ENCODE data around the gene ZEB1. TPM values are rescaled to one million over a fixed set of nuclear protein-coding genes. Genes with fewer than 3 reads are reported as not detected.

The ZEB1 gene
- total RNA-seq, 1 donor from 2014 or later, result 82.7 TPM

GRCh38 chr10:31317171-31317570 is 1.8 kb upstream of the ZEB1 start:
- no peak for TF ChIP-seq CTCF (IDR thresholded peaks at IDR 0.05)
- TF ChIP-seq POLR2AphosphoS5 (IDR thresholded peaks at IDR 0.05; ENCODE audit: insufficient read depth in 1 of 2, low read depth in 1 of 2), result no peak
- no peak for TF ChIP-seq POLR2A (IDR thresholded peaks at IDR 0.05)
- no peaks in the 10 kb centered on the region for H3K9me3 ChIP-seq
- no peak for DNase-seq (ENCODE audit: extremely low spot score in 2 of 2)
- no peak overlapping the region for H3K4me3 ChIP-seq
- intact Hi-C loops (cut with DNase I), result loop anchor here (5.0 kb wide), 1 partner anchor 490 kb away; no protein-coding TSS in a partner anchor
- H3K4me1 ChIP-seq, result peaks cover 3% of the 10 kb centered on the region
- H3K36me3 ChIP-seq, result no peaks in the 10 kb centered on the region
- H3K27me3 ChIP-seq, result no peaks in the 10 kb centered on the region
- no peak overlapping the region for H3K27ac ChIP-seq

GRCh38 chr10:31317652-31318381 is 1.2 kb upstream of the ZEB1 start:
- no peak for DNase-seq (ENCODE audit: extremely low spot score in 2 of 2)

GRCh38 chr10:31318382-31318853 is 598 bp upstream of the ZEB1 start:
- DNase-seq (ENCODE audit: extremely low spot score in 2 of 2), result peak in 1 of 2 donors; percentile 92
- no peaks in the 10 kb centered on the region for H3K27me3 ChIP-seq
- no peaks in the 10 kb centered on the region for H3K9me3 ChIP-seq
- no peak for TF ChIP-seq POLR2A (IDR thresholded peaks at IDR 0.05)
- TF ChIP-seq POLR2AphosphoS5 (IDR thresholded peaks at IDR 0.05; ENCODE audit: insufficient read depth in 1 of 2, low read depth in 1 of 2), result peak in 1 of 2 donors; percentile 78
- H3K4me1 ChIP-seq, result peaks cover 3% of the 10 kb centered on the region
- intact Hi-C loops (cut with DNase I), result loop anchor here (5.0 kb wide), 1 partner anchor 489 kb away; no protein-coding TSS in a partner anchor
- peak overlapping the region; percentile 89 to 92 for H3K4me3 ChIP-seq
- H3K36me3 ChIP-seq, result no peaks in the 10 kb centered on the region
- peak overlapping the region; percentile 99 for H3K27ac ChIP-seq

More at GRCh38 chr10:31317652-31318381, 1.2 kb upstream of the ZEB1 start:
- H3K4me1 ChIP-seq, result peaks cover 3% of the 10 kb centered on the region
- intact Hi-C loops (cut with DNase I), result loop anchor here (5.0 kb wide), 1 partner anchor 489 kb away; no protein-coding TSS in a partner anchor
- no peaks in the 10 kb centered on the region for H3K36me3 ChIP-seq
- no peaks in the 10 kb centered on the region for H3K27me3 ChIP-seq
- H3K4me3 ChIP-seq, result peak overlapping the region; percentile 89 to 92
- no peaks in the 10 kb centered on the region for H3K9me3 ChIP-seq
- H3K27ac ChIP-seq, result peak overlapping the region; percentile 99
- TF ChIP-seq CTCF (IDR thresholded peaks at IDR 0.05), result no peak
- no peak for TF ChIP-seq POLR2A (IDR thresholded peaks at IDR 0.05)
- no peak for TF ChIP-seq POLR2AphosphoS5 (IDR thresholded peaks at IDR 0.05; ENCODE audit: insufficient read depth in 1 of 2, low read depth in 1 of 2)

GRCh38 chr10:31319602-31320549 is 860 bp downstream of the ZEB1 start:
- no peaks in the 10 kb centered on the region for H3K36me3 ChIP-seq
- DNase-seq (ENCODE audit: extremely low spot score in 2 of 2), result no peak
- H3K9me3 ChIP-seq, result no peaks in the 10 kb centered on the region
- peaks cover 3% of the 10 kb centered on the region for H3K4me1 ChIP-seq
- intact Hi-C loops (cut with DNase I), result loop anchor here (5.0 kb wide), 1 partner anchor 487 kb away; no protein-coding TSS in a partner anchor
- H3K27ac ChIP-seq, result peak overlapping the region; percentile 99
- H3K4me3 ChIP-seq, result peak overlapping the region; percentile 89 to 92
- no peaks in the 10 kb centered on the region for H3K27me3 ChIP-seq
- no peak for TF ChIP-seq CTCF (IDR thresholded peaks at IDR 0.05)
- TF ChIP-seq POLR2AphosphoS5 (IDR thresholded peaks at IDR 0.05; ENCODE audit: insufficient read depth in 1 of 2, low read depth in 1 of 2), result no peak
- no peak for TF ChIP-seq POLR2A (IDR thresholded peaks at IDR 0.05)

- Histone ChIP-seq H3K27ac (peak overlapping the region; percentile 99), H3K4me3 (peak overlapping the region; percentile 89 to 92), H3K9me3 (no peaks in the 10 kb centered on the region), H3K4me1 (peaks cover 3% of the 10 kb centered on the region), H3K36me3 (no peaks in the 10 kb centered on the region), H3K27me3 (no peaks in the 10 kb centered on the region)
- TF ChIP-seq POLR2AphosphoS5 (IDR thresholded peaks at IDR 0.05; ENCODE audit: insufficient read depth in 1 of 2, low read depth in 1 of 2) (peak in 1 of 2 donors; percentile 82), POLR2A (IDR thresholded peaks at IDR 0.05) (peak in 1 of 2 donors; percentile 15), CTCF (IDR thresholded peaks at IDR 0.05) (peak in 1 of 3 experiments; percentile 17)
- DNase-seq (ENCODE audit: extremely low spot score in 2 of 2), result peak in 1 of 2 donors; percentile 89
- intact Hi-C loops (cut with DNase I), result no loop called here
These were observed 1.7 kb downstream of the ZEB1 start for GRCh38 chr10:31320550-31321211.

All from vagina (tissue), 2 donors.